ENCODE measurements around the gene TELO2.

Gene TELO2

DNA sequence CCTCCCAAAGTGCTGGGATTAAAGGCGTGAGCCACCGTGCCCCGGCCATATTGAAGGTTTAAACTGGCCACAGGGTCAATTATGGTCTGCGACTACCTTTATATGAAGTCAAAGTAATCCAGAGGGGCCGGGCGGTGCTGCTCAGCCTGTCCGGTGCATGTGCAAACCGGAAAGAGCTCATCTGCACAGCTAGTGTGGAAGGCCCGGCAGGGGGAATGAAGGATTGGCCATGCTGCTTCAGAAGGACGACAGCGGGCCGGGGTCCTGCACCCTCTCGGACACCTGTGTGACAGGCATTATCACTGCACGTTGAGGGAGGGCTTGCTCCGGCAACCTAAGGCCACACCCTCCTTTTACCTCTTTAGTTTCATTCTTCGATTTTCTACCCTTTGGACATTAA is 63.9 kb downstream of the TELO2 start:
- Histone ChIP-seq H3K9me2 (replicated peaks; ENCODE audit: control insufficient read depth, low read length) (no peaks in the 10 kb centered on the region), H4K20me1 (ENCODE audit: control insufficient read depth, insufficient read depth, low read depth, low read length) (no peaks in the 10 kb centered on the region), H3K4me3 (ENCODE audit: low read length) (no peak overlapping the region), H3K36me3 (ENCODE audit: control insufficient read depth, low read length) (no peaks in the 10 kb centered on the region), H3K4me2 (ENCODE audit: low read length) (no peak overlapping the region), H3K79me2 (ENCODE audit: control insufficient read depth, low read length) (no peaks in the 10 kb centered on the region), H3K27me3 (ENCODE audit: control insufficient read depth, low read length) (no peaks in the 10 kb centered on the region), H3K4me1 (ENCODE audit: control insufficient read depth, low read length) (no peaks in the 10 kb centered on the region), H3F3A (ENCODE audit: control insufficient read depth, insufficient read depth) (no peaks in the 10 kb centered on the region), H3K9me3 (ENCODE audit: control insufficient read depth, insufficient read depth, low read length) (no peaks in the 10 kb centered on the region), H3K27ac (ENCODE audit: low read depth, low read length) (no peak overlapping the region)
- TF ChIP-seq EZH2phosphoT487 (IDR thresholded peaks at IDR 0.05; ENCODE audit: borderline replicate concordance, low read length), result no peak
- TF ChIP-seq, protein P1, sequence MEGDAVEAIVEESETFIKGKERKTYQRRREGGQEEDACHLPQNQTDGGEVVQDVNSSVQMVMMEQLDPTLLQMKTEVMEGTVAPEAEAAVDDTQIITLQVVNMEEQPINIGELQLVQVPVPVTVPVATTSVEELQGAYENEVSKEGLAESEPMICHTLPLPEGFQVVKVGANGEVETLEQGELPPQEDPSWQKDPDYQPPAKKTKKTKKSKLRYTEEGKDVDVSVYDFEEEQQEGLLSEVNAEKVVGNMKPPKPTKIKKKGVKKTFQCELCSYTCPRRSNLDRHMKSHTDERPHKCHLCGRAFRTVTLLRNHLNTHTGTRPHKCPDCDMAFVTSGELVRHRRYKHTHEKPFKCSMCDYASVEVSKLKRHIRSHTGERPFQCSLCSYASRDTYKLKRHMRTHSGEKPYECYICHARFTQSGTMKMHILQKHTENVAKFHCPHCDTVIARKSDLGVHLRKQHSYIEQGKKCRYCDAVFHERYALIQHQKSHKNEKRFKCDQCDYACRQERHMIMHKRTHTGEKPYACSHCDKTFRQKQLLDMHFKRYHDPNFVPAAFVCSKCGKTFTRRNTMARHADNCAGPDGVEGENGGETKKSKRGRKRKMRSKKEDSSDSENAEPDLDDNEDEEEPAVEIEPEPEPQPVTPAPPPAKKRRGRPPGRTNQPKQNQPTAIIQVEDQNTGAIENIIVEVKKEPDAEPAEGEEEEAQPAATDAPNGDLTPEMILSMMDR (IDR thresholded peaks at IDR 0.05; ENCODE audit: low read depth, low read length, poor library complexity, severe bottlenecking), result no peak

DNA sequence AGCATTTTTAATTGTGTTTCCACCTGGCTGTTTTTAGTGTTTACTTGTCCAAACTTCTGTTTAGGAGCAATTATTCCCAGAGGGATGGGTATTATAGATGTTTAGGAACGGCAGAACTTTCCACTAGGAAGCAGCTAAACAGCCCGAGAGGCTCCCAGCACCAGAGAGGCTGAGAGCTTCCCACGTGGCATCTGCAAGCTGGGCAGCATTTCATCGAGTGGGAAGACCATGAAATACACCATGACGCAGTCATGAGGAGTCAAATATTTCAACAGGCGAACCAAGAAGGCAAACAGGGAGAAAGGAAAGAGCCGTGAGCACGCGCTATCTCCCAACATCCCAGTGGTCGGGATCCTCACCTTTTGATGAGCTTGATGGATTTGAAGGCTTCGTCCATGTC is 64.4 kb downstream of the TELO2 start:
- TF ChIP-seq, protein P1 (IDR thresholded peaks at IDR 0.05; ENCODE audit: low read depth, low read length, poor library complexity, severe bottlenecking), result no peak
- TF ChIP-seq EZH2phosphoT487 (IDR thresholded peaks at IDR 0.05; ENCODE audit: borderline replicate concordance, low read length), result no peak
- Histone ChIP-seq H3K4me3 (ENCODE audit: low read length) (no peak overlapping the region), H3K27me3 (ENCODE audit: control insufficient read depth, low read length) (no peaks in the 10 kb centered on the region), H3K4me1 (ENCODE audit: control insufficient read depth, low read length) (no peaks in the 10 kb centered on the region), H3K79me2 (ENCODE audit: control insufficient read depth, low read length) (no peaks in the 10 kb centered on the region), H3K9me2 (replicated peaks; ENCODE audit: control insufficient read depth, low read length) (no peaks in the 10 kb centered on the region), H3K36me3 (ENCODE audit: control insufficient read depth, low read length) (no peaks in the 10 kb centered on the region), H4K20me1 (ENCODE audit: control insufficient read depth, insufficient read depth, low read depth, low read length) (no peaks in the 10 kb centered on the region), H3K27ac (ENCODE audit: low read depth, low read length) (no peak overlapping the region), H3K4me2 (ENCODE audit: low read length) (no peak overlapping the region), H3F3A (ENCODE audit: control insufficient read depth, insufficient read depth) (no peaks in the 10 kb centered on the region), H3K9me3 (ENCODE audit: control insufficient read depth, insufficient read depth, low read length) (no peaks in the 10 kb centered on the region)

DNA sequence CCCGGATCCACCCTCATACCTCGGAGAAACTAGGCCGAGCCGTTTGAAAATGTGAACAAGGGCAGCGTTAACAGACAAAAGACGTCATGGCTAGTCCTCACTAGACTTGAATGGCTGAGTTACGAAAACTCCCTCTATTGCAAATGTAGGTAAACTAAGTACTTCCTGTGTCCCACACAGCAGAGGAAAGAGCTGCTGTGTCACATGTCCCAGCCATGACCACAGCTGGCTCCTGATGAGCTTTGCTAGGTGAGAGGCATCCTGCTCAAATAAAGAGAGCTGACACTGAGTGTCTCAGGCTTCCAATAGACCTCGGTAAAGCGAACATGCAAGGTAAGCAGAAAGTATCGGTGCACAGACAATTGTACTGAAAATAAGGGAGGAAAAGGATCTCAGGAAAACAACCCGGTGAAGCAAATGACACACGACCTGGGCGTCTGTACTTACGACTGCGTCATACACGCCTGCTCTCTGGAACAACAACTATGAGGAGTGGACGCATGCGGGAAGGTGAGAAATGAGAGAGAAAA is 66.4 kb downstream of the TELO2 start:
- no peaks in the 10 kb centered on the region for H4K20me1 ChIP-seq (ENCODE audit: control insufficient read depth, insufficient read depth, low read depth, low read length)
- no peaks in the 10 kb centered on the region for H3F3A ChIP-seq (ENCODE audit: control insufficient read depth, insufficient read depth)
- TF ChIP-seq, protein P1 (IDR thresholded peaks at IDR 0.05; ENCODE audit: low read depth, low read length, poor library complexity, severe bottlenecking), result no peak
- TF ChIP-seq EZH2phosphoT487 (IDR thresholded peaks at IDR 0.05; ENCODE audit: borderline replicate concordance, low read length), result no peak
- no peaks in the 10 kb centered on the region for H3K4me1 ChIP-seq (ENCODE audit: control insufficient read depth, low read length)
- no peak overlapping the region for H3K27ac ChIP-seq (ENCODE audit: low read depth, low read length)
- H3K27me3 ChIP-seq (ENCODE audit: control insufficient read depth, low read length), result no peaks in the 10 kb centered on the region
- H3K36me3 ChIP-seq (ENCODE audit: control insufficient read depth, low read length), result no peaks in the 10 kb centered on the region
- no peaks in the 10 kb centered on the region for H3K79me2 ChIP-seq (ENCODE audit: control insufficient read depth, low read length)
- H3K4me3 ChIP-seq (ENCODE audit: low read length), result no peak overlapping the region
- no peak overlapping the region for H3K4me2 ChIP-seq (ENCODE audit: low read length)
- no peaks in the 10 kb centered on the region for H3K9me2 ChIP-seq (replicated peaks; ENCODE audit: control insufficient read depth, low read length)
- no peaks in the 10 kb centered on the region for H3K9me3 ChIP-seq (ENCODE audit: control insufficient read depth, insufficient read depth, low read length)
